Fibroblast of lung (primary cell): ENCODE measurements around the gene LBH.

Experiments used
- EZH2 ChIP-seq: IDR thresholded peaks from 2 replicates; pipeline ENCODE4 v1.5.1; 2012; ENCODE audit warnings: low read length, control low read depth, mild to moderate bottlenecking; ENCODE audit errors: missing control alignments
- TF ChIP-seq, protein P1 (sequence below), 2 donors: IDR thresholded peaks in 1 of 2; conservative IDR thresholded peaks in 1 of 2; 1 replicate in 1 of 2; 2 replicates in 1 of 2; pipeline ENCODE4 v1.5.1; 2011 to 2012; ENCODE audit warnings: low read length in 2 of 2, control low read depth in 1 of 2, inconsistent platforms in 1 of 2, low read depth in 1 of 2, mild to moderate bottlenecking in 1 of 2

DNA sequence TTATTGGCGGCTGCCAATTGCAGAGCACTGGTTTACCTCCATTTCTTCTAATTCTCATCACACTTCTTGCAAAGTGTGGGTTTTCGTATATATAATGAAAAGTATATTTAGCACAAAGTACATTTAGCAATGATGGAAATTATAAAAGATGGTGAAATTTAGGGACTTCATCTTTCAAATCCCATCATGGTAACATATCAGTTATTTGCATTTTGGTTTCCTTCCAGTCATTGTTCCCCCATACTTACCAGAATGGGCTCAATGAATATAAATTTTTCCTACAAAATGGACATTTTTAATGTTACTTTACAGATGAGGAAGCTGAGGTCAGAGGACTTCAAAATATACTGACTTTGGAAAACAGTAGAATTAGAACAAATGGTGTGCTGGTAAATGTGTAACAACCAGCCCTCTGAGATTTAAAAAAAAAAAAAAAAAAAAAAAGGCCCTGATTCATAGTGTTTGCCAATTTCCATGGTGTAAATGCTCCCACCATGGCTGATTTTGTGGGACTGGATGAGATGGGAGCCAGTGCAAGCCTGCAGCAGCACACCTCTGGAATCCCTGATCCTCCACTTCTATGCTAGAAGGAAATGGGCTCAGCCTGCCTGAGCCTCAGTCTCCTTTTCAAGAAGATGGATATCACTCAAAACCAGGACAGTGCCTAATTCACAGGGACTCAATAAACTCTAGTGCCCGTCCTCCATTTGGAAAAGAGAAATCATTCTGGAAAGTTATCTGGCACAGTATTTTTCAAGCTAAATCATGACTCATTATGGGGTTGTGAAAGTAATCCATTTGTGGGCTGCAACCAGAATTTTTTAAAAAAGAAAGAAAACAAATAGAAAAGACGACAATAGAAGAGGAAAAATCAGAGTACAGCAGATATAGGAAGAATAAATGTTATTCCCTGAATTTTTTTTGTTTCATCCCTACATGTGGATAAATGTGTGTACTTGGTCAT lies 34.0 kb downstream of the LBH start:
- TF ChIP-seq EZH2 = no peak
- TF ChIP-seq, protein P1, sequence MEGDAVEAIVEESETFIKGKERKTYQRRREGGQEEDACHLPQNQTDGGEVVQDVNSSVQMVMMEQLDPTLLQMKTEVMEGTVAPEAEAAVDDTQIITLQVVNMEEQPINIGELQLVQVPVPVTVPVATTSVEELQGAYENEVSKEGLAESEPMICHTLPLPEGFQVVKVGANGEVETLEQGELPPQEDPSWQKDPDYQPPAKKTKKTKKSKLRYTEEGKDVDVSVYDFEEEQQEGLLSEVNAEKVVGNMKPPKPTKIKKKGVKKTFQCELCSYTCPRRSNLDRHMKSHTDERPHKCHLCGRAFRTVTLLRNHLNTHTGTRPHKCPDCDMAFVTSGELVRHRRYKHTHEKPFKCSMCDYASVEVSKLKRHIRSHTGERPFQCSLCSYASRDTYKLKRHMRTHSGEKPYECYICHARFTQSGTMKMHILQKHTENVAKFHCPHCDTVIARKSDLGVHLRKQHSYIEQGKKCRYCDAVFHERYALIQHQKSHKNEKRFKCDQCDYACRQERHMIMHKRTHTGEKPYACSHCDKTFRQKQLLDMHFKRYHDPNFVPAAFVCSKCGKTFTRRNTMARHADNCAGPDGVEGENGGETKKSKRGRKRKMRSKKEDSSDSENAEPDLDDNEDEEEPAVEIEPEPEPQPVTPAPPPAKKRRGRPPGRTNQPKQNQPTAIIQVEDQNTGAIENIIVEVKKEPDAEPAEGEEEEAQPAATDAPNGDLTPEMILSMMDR (conservative IDR thresholded peaks at IDR 0.05 in 1 of 2, IDR thresholded peaks at IDR 0.05 in 1 of 2; ENCODE audit: low read depth in 1 of 2, low read length in 2 of 2) = no peak
